Left renal cortex interstitium (tissue), 4 donors: ENCODE measurements around the gene COL5A3. TPM values are rescaled to one million over a fixed set of nuclear protein-coding genes. Genes with fewer than 3 reads are reported as not detected.

Experiments used
- DNase-seq, 4 donors: peaks; one replicate each; pipeline ENCODE4 v3.0.0-alpha.2; 2013; ENCODE audit warnings: low read depth in 4 of 4, low spot score in 2 of 4, missing footprints in 1 of 4
- polyA plus RNA-seq, 4 donors: library from polyadenylated mRNA; unstranded; fragments of 120-200 nt; gene quantifications; one replicate each; pipeline ENCODE4 v1.2.1, GENCODE V29; 2013; ENCODE audit not compliant: insufficient read length in 4 of 4

Gene COL5A3
- polyA plus RNA-seq, 4 donors = 0.78 to 1.6 (median 1.3) TPM

GRCh38 chr19:10013316-10013715, 3.0 kb upstream of the COL5A3 start, which contains the start of gene RDH8:
Gene RDH8, plus strand, starts transcription at chr19:10013483. Its CDS starts 15 bp downstream, at chr19:10013498.
- DNase-seq = no peak

- DNase-seq = no peak
Measured at GRCh38 chr19:10011974-10012373, 1.7 kb upstream of the COL5A3 start.

DNA sequence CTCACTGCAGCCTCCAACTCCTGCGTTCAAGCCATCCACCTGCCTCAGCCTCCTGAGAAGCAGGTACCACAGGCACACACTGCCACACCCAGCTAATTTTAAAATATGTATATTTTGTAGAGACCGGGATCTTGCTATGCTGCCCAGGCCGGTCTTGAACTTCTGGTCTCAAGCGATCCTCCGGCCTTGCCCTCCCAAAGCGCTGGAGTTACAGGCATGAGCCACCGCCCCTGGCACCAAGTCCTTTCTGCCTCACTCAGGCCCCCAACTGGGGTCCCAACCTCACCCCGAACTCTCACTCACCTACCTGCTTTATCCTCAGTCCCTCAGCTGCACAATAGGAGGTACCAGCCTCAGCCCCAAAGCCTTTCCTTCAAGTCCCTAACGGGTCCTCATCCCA, 635 bp upstream of the COL5A3 start:
- no peak for DNase-seq

GRCh38 chr19:10009714-10010224, 535 bp downstream of the COL5A3 start:
- no peak for DNase-seq

DNA sequence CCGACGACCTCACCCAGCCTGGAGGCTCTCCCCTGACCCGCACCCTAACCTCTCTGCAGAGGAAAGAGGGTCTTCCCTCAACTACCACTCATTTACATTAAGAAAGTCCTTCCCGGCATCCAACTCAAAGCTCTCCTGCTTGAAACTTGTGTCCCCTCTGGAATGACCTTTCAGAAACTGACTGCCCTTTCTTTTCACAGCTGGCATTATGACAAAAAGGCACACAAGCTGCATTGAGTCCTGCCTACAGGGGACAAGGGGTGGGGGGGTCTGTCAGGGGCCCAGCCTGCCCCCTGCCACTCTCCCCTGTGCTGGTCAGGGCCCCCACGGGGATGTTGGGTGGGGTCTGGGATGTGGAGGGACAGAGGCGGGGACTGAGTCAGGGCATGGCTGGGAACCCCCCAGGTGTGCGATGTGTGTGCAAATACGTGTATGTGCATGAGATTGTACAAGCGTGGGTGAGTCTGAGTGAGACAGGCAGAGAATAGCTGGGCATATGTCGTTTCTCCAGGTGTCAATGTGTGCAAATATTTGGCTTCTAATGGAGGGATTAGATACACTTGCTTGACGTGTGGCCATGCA, 2.0 kb downstream of the COL5A3 start:
- DNase-seq = no peak

DNA sequence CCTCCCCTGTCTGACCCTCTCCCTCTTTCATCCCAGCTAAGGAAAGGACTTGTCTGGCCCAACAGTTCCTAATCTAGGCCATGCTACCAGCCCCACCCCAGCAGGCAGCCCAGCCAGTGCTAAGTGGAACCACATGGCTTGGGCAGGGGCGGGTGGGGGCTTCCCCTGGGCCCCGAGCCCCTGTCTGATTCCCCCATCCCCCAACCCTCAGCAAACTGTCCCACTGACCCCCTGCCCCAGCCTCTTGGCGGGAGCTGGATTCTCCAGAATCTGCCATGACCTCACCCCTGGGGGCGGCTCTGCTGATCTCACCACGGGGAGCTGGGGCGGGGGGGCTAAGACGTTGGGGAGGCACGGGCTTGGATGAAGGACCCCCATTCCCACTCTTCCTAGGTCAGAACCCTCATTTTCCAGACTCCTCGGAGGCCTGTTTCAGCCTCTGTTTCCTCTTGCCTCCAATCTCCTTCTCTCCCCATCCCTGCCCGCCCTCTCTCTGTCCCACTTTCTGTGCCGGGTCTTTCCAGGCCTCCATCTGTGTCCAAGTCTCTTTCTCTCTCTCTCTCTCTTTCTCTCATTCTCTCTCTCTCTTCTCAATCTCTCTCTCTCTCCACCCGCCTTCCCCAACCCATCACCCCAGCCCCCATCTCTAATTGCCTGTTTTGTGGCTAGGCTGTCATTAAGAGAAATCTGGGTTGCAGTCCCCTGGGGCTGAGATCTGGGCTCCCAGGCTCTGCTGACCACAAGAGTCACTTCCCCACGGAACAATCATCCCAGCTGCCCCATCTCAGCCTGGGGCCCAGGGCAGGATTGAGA, 2.7 kb downstream of the COL5A3 start:
- DNase-seq = no peak

- DNase-seq = no peak
Measured at GRCh38 chr19:10006752-10007323, 3.5 kb downstream of the COL5A3 start.

GRCh38 chr19:10006335-10006708, 4.0 kb downstream of the COL5A3 start:
- no peak for DNase-seq

DNA sequence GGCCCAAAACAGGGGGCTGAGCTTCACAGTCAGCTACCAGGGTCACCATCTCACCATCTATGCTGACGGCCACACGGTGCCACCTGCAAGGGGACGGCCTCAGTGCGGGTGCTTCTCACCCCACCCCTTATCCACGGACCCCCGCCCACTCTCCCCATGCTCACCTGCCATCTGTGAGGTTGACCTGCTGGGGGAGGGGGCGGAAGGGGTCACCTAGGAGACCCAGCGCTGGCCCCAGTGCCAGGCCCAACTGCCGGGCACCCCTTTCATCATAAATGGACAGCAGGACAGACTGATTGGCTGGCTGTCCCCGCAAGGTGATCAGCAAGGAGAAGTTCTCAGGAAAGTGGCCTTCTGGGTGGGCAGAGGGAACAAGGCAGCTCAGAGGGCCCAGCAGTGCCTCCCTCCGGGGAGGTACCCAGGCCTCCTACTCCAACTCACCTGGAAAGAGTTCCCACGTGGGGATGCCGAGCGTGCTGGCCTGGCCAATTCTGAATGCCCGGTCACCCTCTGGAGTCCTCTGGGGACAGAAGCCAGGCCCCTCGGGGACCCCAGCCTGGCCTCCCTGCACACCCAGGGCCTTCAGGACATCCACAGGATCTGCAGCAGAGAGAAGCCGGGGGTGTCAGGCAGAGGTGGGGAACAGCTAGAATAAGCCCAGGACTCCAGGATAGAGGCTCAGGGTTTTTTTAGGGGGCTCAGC, 4.5 kb downstream of the COL5A3 start:
- DNase-seq = no peak

- no peak for DNase-seq
Measured at GRCh38 chr19:10004617-10005016, 5.7 kb downstream of the COL5A3 start.

- DNase-seq = no peak
Measured at GRCh38 chr19:10003271-10003670, 7.0 kb downstream of the COL5A3 start.

- no peak for DNase-seq
Measured at GRCh38 chr19:10001899-10002298, 8.4 kb downstream of the COL5A3 start.

DNA sequence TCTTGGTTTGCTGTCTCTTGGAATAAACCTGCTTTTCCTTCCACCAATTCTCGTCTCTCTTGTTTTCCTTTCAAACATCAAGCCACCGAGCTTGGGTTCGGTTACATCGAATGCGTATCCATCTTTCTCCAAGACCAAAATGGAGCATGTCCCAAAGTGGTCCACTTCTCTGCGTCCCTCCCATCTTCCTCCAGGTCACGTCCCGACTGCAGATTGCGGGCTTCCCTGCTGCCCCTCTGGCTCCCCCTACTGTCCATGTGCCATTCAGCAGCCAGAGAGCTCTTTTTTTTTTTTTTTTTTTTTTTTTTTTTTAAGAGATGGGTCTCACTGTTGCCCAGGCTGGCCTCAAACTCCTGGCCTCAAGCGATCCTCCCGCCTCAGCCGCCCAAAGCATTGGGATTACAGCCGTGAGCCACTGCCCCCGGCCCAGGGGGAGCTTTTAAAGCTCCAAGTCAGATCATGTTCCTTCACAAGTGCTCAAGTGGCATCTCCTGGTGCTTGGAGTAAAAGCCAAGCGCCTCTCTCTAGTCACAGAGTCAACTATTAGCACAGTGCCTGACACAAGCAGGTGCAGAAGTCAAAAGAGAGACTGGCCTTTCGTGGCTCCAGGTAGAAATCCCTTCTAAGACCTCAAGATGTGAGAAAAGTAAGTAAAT, 10.0 kb downstream of the COL5A3 start:
- peak in 3 of 4 donors; percentile 26 to 44 (median 41) for DNase-seq

GRCh38 chr19:9996541-9996940, 13.8 kb downstream of the COL5A3 start:
- no peak for DNase-seq

GRCh38 chr19:9995999-9996398, 14.3 kb downstream of the COL5A3 start:
- DNase-seq = no peak

GRCh38 chr19:9995084-9995483, 15.2 kb downstream of the COL5A3 start:
- no peak for DNase-seq

- DNase-seq = no peak
Measured at GRCh38 chr19:9991425-9992191, 18.7 kb downstream of the COL5A3 start.

GRCh38 chr19:9989504-9989903, 20.8 kb downstream of the COL5A3 start:
- DNase-seq = no peak

DNA sequence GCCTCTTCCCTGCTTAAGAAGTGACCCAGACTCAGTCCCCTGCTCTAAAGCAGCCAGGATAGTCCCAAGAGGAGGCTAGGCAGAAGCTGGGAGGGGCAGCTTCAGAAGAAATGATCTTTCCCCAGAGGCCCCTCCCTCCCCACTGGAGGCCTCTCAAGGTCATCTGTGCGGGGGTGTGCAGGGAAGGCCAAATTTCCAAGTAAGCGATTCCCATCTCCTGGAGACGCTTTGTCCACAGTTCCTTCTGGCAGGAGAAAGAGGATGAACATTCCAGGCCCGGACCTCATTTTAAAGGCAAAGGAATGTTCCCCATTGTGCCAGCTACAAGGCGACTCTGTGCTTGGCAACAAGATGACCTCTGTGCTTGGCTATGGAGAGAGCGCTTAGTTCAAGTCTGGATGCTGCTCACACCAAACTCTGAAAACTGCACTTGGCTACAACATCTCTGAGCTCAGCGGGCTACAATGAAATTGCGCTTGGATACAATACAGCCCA, 23.5 kb downstream of the COL5A3 start:
- DNase-seq = no peak
